ENCODE measurements around the gene GNAZ. TPM values are rescaled to one million over a fixed set of nuclear protein-coding genes. Genes with fewer than 3 reads are reported as not detected.

The GNAZ gene
- polyA plus RNA-seq, 1 donor from 2014 or later, result 52.0 TPM

DNA sequence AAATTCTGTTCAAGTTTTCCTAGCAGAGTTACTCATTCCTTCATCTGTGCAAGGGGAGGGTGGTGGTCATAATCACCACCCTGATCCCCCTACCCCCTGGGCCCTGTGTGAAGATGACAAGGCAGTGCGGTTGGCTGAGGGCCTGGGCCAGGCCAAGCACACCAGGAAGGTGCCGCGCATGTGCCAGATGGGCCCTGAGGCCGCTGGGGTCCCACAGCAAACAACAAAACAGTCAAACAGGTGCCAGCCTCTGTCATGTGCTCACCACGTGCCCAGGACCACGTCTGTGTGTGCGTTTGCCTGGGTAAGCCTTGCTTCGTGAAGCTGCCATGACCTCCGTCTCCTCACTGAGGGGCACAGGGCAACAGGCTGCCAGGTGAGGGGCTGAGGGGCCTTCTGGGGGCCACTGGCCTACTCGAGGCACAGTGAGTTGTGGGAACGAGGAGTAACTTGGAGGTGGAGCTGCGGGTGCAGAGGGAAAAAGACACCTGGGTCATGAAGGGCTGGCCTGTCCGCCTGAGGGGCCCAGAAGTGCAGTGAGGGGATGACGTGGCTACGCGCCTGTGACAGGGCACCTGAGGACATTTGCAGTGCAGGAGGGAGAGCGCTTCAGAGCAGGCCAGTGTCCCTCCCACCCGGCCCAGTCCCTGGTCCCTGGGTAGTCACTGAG is 45.6 kb downstream of the GNAZ start:
- no peak overlapping the region for H2AFZ ChIP-seq (ENCODE audit: low read depth, low read length)
- H3K27me3 ChIP-seq (ENCODE audit: insufficient read depth, low read depth, low read length), result no peaks in the 10 kb centered on the region
- TF ChIP-seq POLR2AphosphoS5 (IDR thresholded peaks at IDR 0.05) (no peak), EP300 (conservative IDR thresholded peaks at IDR 0.05; ENCODE audit: poor library complexity, severe bottlenecking) (no peak), TAF1 (IDR thresholded peaks at IDR 0.05; ENCODE audit: low read depth) (no peak), SMC3 (conservative IDR thresholded peaks at IDR 0.05; ENCODE audit: poor library complexity) (no peak), MXI1 (conservative IDR thresholded peaks at IDR 0.05; ENCODE audit: poor library complexity, severe bottlenecking) (no peak), EZH2 (IDR thresholded peaks at IDR 0.05; ENCODE audit: borderline replicate concordance, insufficient read depth, low read length, poor library complexity, severe bottlenecking) (no peak), RAD21 (conservative IDR thresholded peaks at IDR 0.05) (no peak)
- TF ChIP-seq, protein P1, sequence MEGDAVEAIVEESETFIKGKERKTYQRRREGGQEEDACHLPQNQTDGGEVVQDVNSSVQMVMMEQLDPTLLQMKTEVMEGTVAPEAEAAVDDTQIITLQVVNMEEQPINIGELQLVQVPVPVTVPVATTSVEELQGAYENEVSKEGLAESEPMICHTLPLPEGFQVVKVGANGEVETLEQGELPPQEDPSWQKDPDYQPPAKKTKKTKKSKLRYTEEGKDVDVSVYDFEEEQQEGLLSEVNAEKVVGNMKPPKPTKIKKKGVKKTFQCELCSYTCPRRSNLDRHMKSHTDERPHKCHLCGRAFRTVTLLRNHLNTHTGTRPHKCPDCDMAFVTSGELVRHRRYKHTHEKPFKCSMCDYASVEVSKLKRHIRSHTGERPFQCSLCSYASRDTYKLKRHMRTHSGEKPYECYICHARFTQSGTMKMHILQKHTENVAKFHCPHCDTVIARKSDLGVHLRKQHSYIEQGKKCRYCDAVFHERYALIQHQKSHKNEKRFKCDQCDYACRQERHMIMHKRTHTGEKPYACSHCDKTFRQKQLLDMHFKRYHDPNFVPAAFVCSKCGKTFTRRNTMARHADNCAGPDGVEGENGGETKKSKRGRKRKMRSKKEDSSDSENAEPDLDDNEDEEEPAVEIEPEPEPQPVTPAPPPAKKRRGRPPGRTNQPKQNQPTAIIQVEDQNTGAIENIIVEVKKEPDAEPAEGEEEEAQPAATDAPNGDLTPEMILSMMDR (IDR thresholded peaks at IDR 0.05; ENCODE audit: poor library complexity, severe bottlenecking), result no peak
- TF ChIP-seq, protein P2, sequence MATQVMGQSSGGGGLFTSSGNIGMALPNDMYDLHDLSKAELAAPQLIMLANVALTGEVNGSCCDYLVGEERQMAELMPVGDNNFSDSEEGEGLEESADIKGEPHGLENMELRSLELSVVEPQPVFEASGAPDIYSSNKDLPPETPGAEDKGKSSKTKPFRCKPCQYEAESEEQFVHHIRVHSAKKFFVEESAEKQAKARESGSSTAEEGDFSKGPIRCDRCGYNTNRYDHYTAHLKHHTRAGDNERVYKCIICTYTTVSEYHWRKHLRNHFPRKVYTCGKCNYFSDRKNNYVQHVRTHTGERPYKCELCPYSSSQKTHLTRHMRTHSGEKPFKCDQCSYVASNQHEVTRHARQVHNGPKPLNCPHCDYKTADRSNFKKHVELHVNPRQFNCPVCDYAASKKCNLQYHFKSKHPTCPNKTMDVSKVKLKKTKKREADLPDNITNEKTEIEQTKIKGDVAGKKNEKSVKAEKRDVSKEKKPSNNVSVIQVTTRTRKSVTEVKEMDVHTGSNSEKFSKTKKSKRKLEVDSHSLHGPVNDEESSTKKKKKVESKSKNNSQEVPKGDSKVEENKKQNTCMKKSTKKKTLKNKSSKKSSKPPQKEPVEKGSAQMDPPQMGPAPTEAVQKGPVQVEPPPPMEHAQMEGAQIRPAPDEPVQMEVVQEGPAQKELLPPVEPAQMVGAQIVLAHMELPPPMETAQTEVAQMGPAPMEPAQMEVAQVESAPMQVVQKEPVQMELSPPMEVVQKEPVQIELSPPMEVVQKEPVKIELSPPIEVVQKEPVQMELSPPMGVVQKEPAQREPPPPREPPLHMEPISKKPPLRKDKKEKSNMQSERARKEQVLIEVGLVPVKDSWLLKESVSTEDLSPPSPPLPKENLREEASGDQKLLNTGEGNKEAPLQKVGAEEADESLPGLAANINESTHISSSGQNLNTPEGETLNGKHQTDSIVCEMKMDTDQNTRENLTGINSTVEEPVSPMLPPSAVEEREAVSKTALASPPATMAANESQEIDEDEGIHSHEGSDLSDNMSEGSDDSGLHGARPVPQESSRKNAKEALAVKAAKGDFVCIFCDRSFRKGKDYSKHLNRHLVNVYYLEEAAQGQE (IDR thresholded peaks at IDR 0.05; ENCODE audit: borderline replicate concordance), result no peak
- H3K36me3 ChIP-seq (ENCODE audit: insufficient read depth, low read length), result no peaks in the 10 kb centered on the region
- no peaks in the 10 kb centered on the region for H3F3A ChIP-seq (ENCODE audit: insufficient read depth, low read length, poor library complexity, severe bottlenecking)
- H3K9ac ChIP-seq (ENCODE audit: low read length), result no peak overlapping the region
- H3K27ac ChIP-seq (ENCODE audit: low read length), result no peak overlapping the region
- H3K79me2 ChIP-seq (replicated peaks; ENCODE audit: insufficient read depth, low read length), result no peaks in the 10 kb centered on the region
- H3K9me2 ChIP-seq (ENCODE audit: insufficient read depth, low read length), result no peaks in the 10 kb centered on the region
- no peaks in the 10 kb centered on the region for H3K9me3 ChIP-seq (ENCODE audit: low read length)
- no peak overlapping the region for H3K4me3 ChIP-seq (ENCODE audit: low read length)
- H4K20me1 ChIP-seq (ENCODE audit: insufficient read depth), result no peaks in the 10 kb centered on the region
- no peak overlapping the region for H3K4me2 ChIP-seq (ENCODE audit: low read length)

DNA sequence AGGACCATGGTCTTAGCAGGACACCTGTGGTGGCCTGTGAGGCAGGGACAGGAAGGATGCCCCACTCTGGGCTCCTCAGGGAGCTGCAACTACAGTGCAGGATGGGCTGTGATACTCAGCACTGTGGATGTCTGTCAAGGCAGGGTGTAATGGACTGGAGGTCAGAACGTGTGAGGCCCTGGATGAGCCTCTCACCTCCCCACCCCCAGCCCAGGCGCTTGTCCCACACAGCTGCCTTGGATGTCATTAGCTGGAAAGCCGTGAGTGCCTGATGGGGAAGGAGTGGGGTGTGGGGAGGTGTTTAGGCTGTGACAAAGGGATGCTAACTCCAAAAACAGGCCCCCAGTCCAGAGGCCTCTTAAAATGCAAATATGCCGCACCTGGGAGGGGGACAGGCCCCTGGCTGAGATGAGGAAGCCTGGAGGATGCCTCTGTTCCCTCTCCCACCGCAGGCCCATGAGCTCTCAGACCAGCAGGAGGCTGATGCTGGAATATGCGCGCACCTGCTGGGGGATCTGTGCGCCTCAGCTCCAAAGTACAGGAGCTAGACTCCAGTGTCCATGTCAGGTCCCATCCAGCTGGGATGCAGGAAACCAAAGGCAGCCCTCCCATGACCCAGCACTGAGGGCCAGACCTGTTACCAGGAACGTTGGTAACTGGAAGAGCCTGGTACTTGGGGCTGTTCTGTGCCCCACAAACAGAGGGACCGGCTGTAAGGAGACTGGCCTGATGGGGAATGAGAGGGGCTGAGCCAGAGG is 46.4 kb downstream of the GNAZ start:
- TF ChIP-seq TAF1 (IDR thresholded peaks at IDR 0.05; ENCODE audit: low read depth) (no peak), SMC3 (conservative IDR thresholded peaks at IDR 0.05; ENCODE audit: poor library complexity) (no peak), RAD21 (conservative IDR thresholded peaks at IDR 0.05) (no peak)
- TF ChIP-seq, protein P2 (IDR thresholded peaks at IDR 0.05; ENCODE audit: borderline replicate concordance), result no peak
- Histone ChIP-seq H4K20me1 (ENCODE audit: insufficient read depth) (no peaks in the 10 kb centered on the region), H3F3A (ENCODE audit: insufficient read depth, low read length, poor library complexity, severe bottlenecking) (no peaks in the 10 kb centered on the region), H3K9ac (ENCODE audit: low read length) (no peak overlapping the region), H3K79me2 (replicated peaks; ENCODE audit: insufficient read depth, low read length) (no peaks in the 10 kb centered on the region), H3K4me2 (ENCODE audit: low read length) (no peak overlapping the region), H3K27me3 (ENCODE audit: insufficient read depth, low read depth, low read length) (no peaks in the 10 kb centered on the region), H3K9me3 (ENCODE audit: low read length) (no peaks in the 10 kb centered on the region), H3K4me3 (ENCODE audit: low read length) (no peak overlapping the region), H3K27ac (ENCODE audit: low read length) (no peak overlapping the region), H2AFZ (ENCODE audit: low read depth, low read length) (no peak overlapping the region), H3K36me3 (ENCODE audit: insufficient read depth, low read length) (no peaks in the 10 kb centered on the region), H3K9me2 (ENCODE audit: insufficient read depth, low read length) (no peaks in the 10 kb centered on the region)
